IMR-90 (cell line): ENCODE results near the gene CDH1. TPM values are rescaled to one million over a fixed set of nuclear protein-coding genes. Genes with fewer than 3 reads are reported as not detected.

Experiments used
- ATAC-seq: fragments of 200-7000 bp; cut with Tn5 transposase; 2 replicates; pipeline ENCODE4 v1.9.1; 2020; ENCODE audit warnings: low read depth, mild to moderate bottlenecking, moderate library complexity
- BruUV-seq: library from RNA; stranded (reverse); fragments of 400-500 nt; replicated peaks from 2 replicates; lab custom pipeline; 2021; lab: Mats Ljungman, UMichigan
- CTCF ChIA-PET: fragments of 300-600 bp; formaldehyde crosslinking; extraction: SDS; loops from one replicate; lab custom pipeline; 2021; ENCODE audit warnings: antibody characterized with exemption; lab: Yijun Ruan, JAX
- POLR2A ChIA-PET: fragments of 300-600 bp; sonication (Branson Sonifier 250); formaldehyde crosslinking; loops from one replicate; lab custom pipeline; 2022; ENCODE audit warnings: antibody characterized with exemption; ENCODE audit not compliant: unreplicated experiment; lab: Charles Lee
- DNase-seq: peaks from one replicate; pipeline ENCODE4 v3.0.0; 2013
- H2AFZ ChIP-seq: replicated peaks from 2 replicates; pipeline ENCODE3; 2013; ENCODE audit warnings: low read length, mild to moderate bottlenecking; ENCODE audit not compliant: poor library complexity
- H2AK5ac ChIP-seq: 2 replicates; pipeline ENCODE4 v1.6.1; 2013; ENCODE audit warnings: low read depth, low read length, inconsistent platforms
- H2AK9ac ChIP-seq: replicated peaks from 2 replicates; pipeline ENCODE3; 2013; ENCODE audit warnings: mild to moderate bottlenecking, low read depth, low read length, moderate library complexity; ENCODE audit not compliant: poor library complexity
- H2BK120ac ChIP-seq: 2 replicates; pipeline ENCODE4 v1.6.1; 2013; ENCODE audit warnings: low read depth, low read length, inconsistent platforms
- H2BK15ac ChIP-seq: 3 replicates; pipeline ENCODE4 v1.6.1; 2013; ENCODE audit warnings: low read depth, low read length, inconsistent platforms
- H2BK20ac ChIP-seq: 2 replicates; pipeline ENCODE4 v1.6.1; 2013; ENCODE audit warnings: low read depth, mild to moderate bottlenecking, inconsistent platforms, low read length, moderate library complexity
- H2BK5ac ChIP-seq: 2 replicates; pipeline ENCODE4 v1.6.1; 2013; ENCODE audit warnings: mild to moderate bottlenecking, low read depth, low read length, inconsistent platforms; ENCODE audit not compliant: poor library complexity, severe bottlenecking
- H3K14ac ChIP-seq: replicated peaks from 2 replicates; pipeline ENCODE4 v1.6.1; 2013; ENCODE audit warnings: low read depth, low read length, inconsistent platforms
- H3K18ac ChIP-seq: 2 replicates; pipeline ENCODE4 v1.6.1; 2013; ENCODE audit warnings: low read depth, low read length, control low read depth
- H3K23ac ChIP-seq: 2 replicates; pipeline ENCODE4 v1.6.1; 2013; ENCODE audit warnings: low read depth, low read length, inconsistent platforms
- H3K27ac ChIP-seq: 2 replicates; pipeline ENCODE4 v1.5.1; 2013; ENCODE audit warnings: mild to moderate bottlenecking, control low read depth, low read length; ENCODE audit not compliant: insufficient read depth
- H3K27me3 ChIP-seq: 2 replicates; pipeline ENCODE4 v1.6.1; 2013; ENCODE audit warnings: low read length; ENCODE audit not compliant: control insufficient read depth, insufficient read depth
- H3K36me3 ChIP-seq: 2 replicates; pipeline ENCODE4 v1.6.1; 2013; ENCODE audit warnings: low read length, mixed read lengths; ENCODE audit not compliant: control insufficient read depth, insufficient read depth
- H3K4ac ChIP-seq: 2 replicates; pipeline ENCODE4 v1.6.1; 2013; ENCODE audit warnings: low read depth, low read length, inconsistent platforms
- H3K4me1 ChIP-seq: 2 replicates; pipeline ENCODE4 v1.6.1; 2013; ENCODE audit warnings: low read length, mixed read lengths; ENCODE audit not compliant: control insufficient read depth, insufficient read depth
- H3K4me2 ChIP-seq: 2 replicates; pipeline ENCODE4 v1.6.1; 2013; ENCODE audit warnings: low read depth, mild to moderate bottlenecking, control low read depth, low read length, moderate library complexity
- H3K4me3 ChIP-seq: 2 replicates; pipeline ENCODE4 v1.5.1; 2013; ENCODE audit warnings: low read depth, mild to moderate bottlenecking, control low read depth, low read length, moderate library complexity; ENCODE audit not compliant: insufficient read depth
- H3K56ac ChIP-seq: 2 replicates; pipeline ENCODE4 v1.6.1; 2013; ENCODE audit warnings: low read length, inconsistent platforms; ENCODE audit not compliant: insufficient read depth; ENCODE audit errors: extremely low read depth
- H3K79me1 ChIP-seq, 2 experiments: 2 replicates each; pipeline ENCODE4 v1.6.1; 2013; ENCODE audit warnings: low read length in 2 of 2, inconsistent platforms in 1 of 2, low read depth in 1 of 2
- H3K9ac ChIP-seq: 2 replicates; pipeline ENCODE4 v1.6.1; 2013; ENCODE audit warnings: low read depth, low read length, control low read depth
- H3K9me1 ChIP-seq: 2 replicates; pipeline ENCODE4 v1.6.1; 2013; ENCODE audit warnings: low read length, inconsistent platforms; ENCODE audit not compliant: insufficient read depth
- H3K9me3 ChIP-seq: 2 replicates; pipeline ENCODE4 v1.6.1; 2013; ENCODE audit warnings: low read length; ENCODE audit not compliant: control insufficient read depth, insufficient read depth
- H4K20me1 ChIP-seq: 2 replicates; pipeline ENCODE4 v1.6.1; 2013; ENCODE audit warnings: low read length, inconsistent platforms; ENCODE audit not compliant: insufficient read depth
- H4K5ac ChIP-seq: 2 replicates; pipeline ENCODE4 v1.6.1; 2013; ENCODE audit warnings: mild to moderate bottlenecking, low read depth, low read length, control low read depth
- H4K8ac ChIP-seq, 2 experiments: 2 replicates each; pipeline ENCODE4 v1.6.1; 2013; ENCODE audit warnings: low read depth in 2 of 2, low read length in 2 of 2, control low read depth in 1 of 2, inconsistent platforms in 1 of 2
- H4K91ac ChIP-seq: 2 replicates; pipeline ENCODE4 v1.6.1; 2013; ENCODE audit warnings: low read depth, low read length, inconsistent platforms; ENCODE audit not compliant: insufficient read depth
- CEBPB ChIP-seq: IDR thresholded peaks from 2 replicates; pipeline ENCODE4 v1.6.1; 2012; ENCODE audit warnings: low read depth, low read length, improper control_type of control experiment
- RAD21 ChIP-seq: IDR thresholded peaks from 2 replicates; pipeline ENCODE4 v1.6.1; 2012; ENCODE audit warnings: low read length, improper control_type of control experiment
- WGBS, 2 experiments: methylation state at CpG; one replicate each; pipeline versions ENCODE4 v1.1.5 to v1.1.7; 2013; ENCODE audit warnings: missing lambda C conversion rate in 2 of 2; ENCODE audit not compliant: insufficient read length in 1 of 2; ENCODE audit errors: extremely low coverage in 2 of 2; 5-methylcytosine and 5-hydroxymethylcytosine counted together
- dilution Hi-C: fragments of 300-500 bp; cut with HindIII; formaldehyde crosslinking; loops from one replicate; pipeline ENCODE4 v1.14.3; 2018; ENCODE audit warnings: low sequenced_read_pairs; ENCODE audit not compliant: unreplicated experiment
- in situ Hi-C: fragments of 300-500 bp; cut with MboI; formaldehyde crosslinking; loops from 3 replicates; pipeline ENCODE4 v1.14.3; 2019; ENCODE audit warnings: low sequenced_read_pairs, inconsistent platforms, mixed read lengths
- intact Hi-C: fragments of 100-400 bp; cut with micrococcal nuclease; formaldehyde crosslinking; loops from 2 replicates; pipeline ENCODE4 v1.10.0; 2022
- polyA plus RNA-seq, 3 experiments: library from polyadenylated mRNA; depleted of rRNA; stranded (reverse); fragments of >200 nt; gene quantifications; 2 replicates each; pipeline ENCODE4 v1.2.3, GENCODE V29; 2012; ENCODE audit warnings: low replicate concordance in 1 of 3
- total RNA-seq: library from RNA; depleted of rRNA; stranded (reverse); fragments of >200 nt; gene quantifications from 2 replicates; pipeline ENCODE4 v1.2.3, GENCODE V29; 2012

CDH1 gene
- total and polyA plus RNA-seq, 2 of the 4 experiments (the other 2 are of a cell fraction) = under 0.01 TPM; not detected in 1

DNA sequence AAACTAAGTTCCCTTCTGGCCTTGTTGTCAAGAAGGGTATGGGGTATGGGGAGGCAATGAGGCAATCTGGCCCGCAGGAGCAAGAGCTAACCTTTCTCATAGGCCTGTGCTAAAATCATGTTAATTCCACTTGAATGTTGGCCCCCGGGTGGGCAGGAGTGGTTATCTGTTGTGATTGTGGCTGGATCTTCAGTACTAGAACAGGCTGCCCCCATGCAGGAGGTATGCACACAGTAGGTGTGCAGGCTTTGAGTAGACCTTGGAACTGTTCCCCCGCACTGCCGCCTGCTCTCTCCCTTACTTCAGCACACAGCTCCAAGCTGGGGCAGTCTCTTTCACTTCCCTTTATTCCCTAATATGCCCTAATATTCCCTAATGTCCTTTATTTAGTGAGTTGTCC, 53.9 kb downstream of the CDH1 start:
- H3K4me3 ChIP-seq = no peak overlapping the region
- H3K18ac ChIP-seq = no peak overlapping the region
- dilution Hi-C loops (no loop called here), intact Hi-C loops (no loop called here), in situ Hi-C loops (no loop called here)
- H4K20me1 ChIP-seq = no peaks in the 10 kb centered on the region
- H3K9ac ChIP-seq = no peak overlapping the region
- no peak overlapping the region for H2AK5ac ChIP-seq
- H2AFZ ChIP-seq = no peak overlapping the region
- H2AK9ac ChIP-seq = no peak overlapping the region
- no peak overlapping the region for H3K27ac ChIP-seq
- H3K23ac ChIP-seq = no peak overlapping the region
- no peak overlapping the region for H3K4ac ChIP-seq
- H3K4me2 ChIP-seq = no peak overlapping the region
- no peak overlapping the region for H4K91ac ChIP-seq
- H2BK15ac ChIP-seq = no peak overlapping the region
- 100% methylated on average over 1 of the region's 4 CpGs; no CpG with 5 or more reads in 1 of the 2 experiments for WGBS, 2 experiments
- TF ChIP-seq CEBPB (no peak), RAD21 (no peak)
- no peak overlapping the region for H4K5ac ChIP-seq
- BruUV-seq = no TSS peak
- CTCF ChIA-PET = no interaction called here
- H3K27me3 ChIP-seq = no peaks in the 10 kb centered on the region
- no peak overlapping the region for H2BK20ac ChIP-seq
- peaks cover 13% of the 10 kb centered on the region for H3K4me1 ChIP-seq
- H2BK120ac ChIP-seq = no peak overlapping the region
- no peaks in the 10 kb centered on the region for H3K9me1 ChIP-seq
- POLR2A ChIA-PET = no interaction called here
- no peaks in the 10 kb centered on the region for H3K9me3 ChIP-seq
- no peaks in the 10 kb centered on the region for H3K36me3 ChIP-seq
- no peak overlapping the region for H2BK5ac ChIP-seq
- H3K56ac ChIP-seq = no peak overlapping the region
- ATAC-seq = no peak
- no peak overlapping the region for H3K14ac ChIP-seq
- no peaks in the 10 kb centered on the region for H3K79me1 ChIP-seq
- DNase-seq = no peak
- H4K8ac ChIP-seq = no peak overlapping the region
